Neural cell (in vitro differentiated cells): Measurements from ENCODE around the gene ATP2C2. TPM values are rescaled to one million over a fixed set of nuclear protein-coding genes. Genes with fewer than 3 reads are reported as not detected.

ENCODE experiments used
- H2AFZ ChIP-seq: fragments of 200-600, 300-800 bp; sonication (generic), shearing (Covaris generic); 2 replicates; pipeline ENCODE4 v1.6.0; 2014; ENCODE audit warnings: low read depth, mild to moderate bottlenecking, antibody characterized with exemption, low read length, moderate library complexity
- H3F3A ChIP-seq: fragments of 200-600 bp; shearing (Covaris generic); 2 replicates; pipeline ENCODE4 v1.6.1; 2016; ENCODE audit warnings: mild to moderate bottlenecking, moderate library complexity, mixed read lengths, antibody characterized with exemption, low read length; ENCODE audit not compliant: insufficient read depth, poor library complexity, severe bottlenecking
- H3K27ac ChIP-seq: fragments of 200-600, 300-800 bp; sonication (generic), shearing (Covaris generic); 2 replicates; pipeline ENCODE4 v1.5.1; 2014; ENCODE audit warnings: mild to moderate bottlenecking, low read length, moderate library complexity
- H3K27me3 ChIP-seq: fragments of 300-800, 200-600 bp; sonication (generic), shearing (Covaris generic); 2 replicates; pipeline ENCODE4 v1.6.0; 2014; ENCODE audit warnings: mild to moderate bottlenecking, low read depth, low read length, moderate library complexity; ENCODE audit not compliant: insufficient read depth
- H3K36me3 ChIP-seq: fragments of 300-800, 200-600 bp; sonication (generic), shearing (Covaris generic); 2 replicates; pipeline ENCODE4 v1.5.1; 2014; ENCODE audit warnings: mild to moderate bottlenecking, antibody characterized with exemption, low read length, moderate library complexity; ENCODE audit not compliant: insufficient read depth
- H3K4me2 ChIP-seq: fragments of 300-800, 200-600 bp; sonication (generic), shearing (Covaris generic); 2 replicates; pipeline ENCODE4 v1.6.0; 2014; ENCODE audit warnings: mild to moderate bottlenecking, low read length
- H3K4me3 ChIP-seq: fragments of 300-800, 200-600 bp; sonication (generic), shearing (Covaris generic); 2 replicates; pipeline ENCODE4 v1.5.1; 2014; ENCODE audit warnings: mild to moderate bottlenecking, low read length, moderate library complexity
- H3K79me2 ChIP-seq: fragments of 200-600 bp; shearing (Covaris generic); replicated peaks from 2 replicates; pipeline ENCODE4 v1.6.0; 2014; ENCODE audit warnings: mild to moderate bottlenecking, low read length, moderate library complexity; ENCODE audit not compliant: insufficient read depth
- H3K9ac ChIP-seq: fragments of 300-800, 200-600 bp; sonication (generic), shearing (Covaris generic); 2 replicates; pipeline ENCODE4 v1.6.1; 2016; ENCODE audit warnings: mild to moderate bottlenecking, low read length, mixed read lengths
- H3K9me2 ChIP-seq: fragments of 200-600 bp; shearing (Covaris generic); 2 replicates; pipeline ENCODE4 v1.6.1; 2016; ENCODE audit warnings: mild to moderate bottlenecking, low read length, mixed read lengths; ENCODE audit not compliant: insufficient read depth
- H3K9me3 ChIP-seq: fragments of 200-600, 300-800 bp; sonication (generic), shearing (Covaris generic); 2 replicates; pipeline ENCODE4 v1.6.1; 2016; ENCODE audit warnings: mild to moderate bottlenecking, mixed run types, low read length, moderate library complexity, mixed read lengths
- H4K20me1 ChIP-seq: fragments of 200-600 bp; shearing (Covaris generic); 2 replicates; pipeline ENCODE4 v1.6.1; 2016; ENCODE audit warnings: mild to moderate bottlenecking, mixed run types; ENCODE audit not compliant: insufficient read depth
- CTCF ChIP-seq: fragments of 450-650 bp; IDR thresholded peaks from 2 replicates; pipeline ENCODE4 v1.5.1; 2014; ENCODE audit warnings: antibody characterized with exemption, mild to moderate bottlenecking, moderate library complexity; ENCODE audit not compliant: poor library complexity, severe bottlenecking
- EP300 ChIP-seq: fragments of 450-650 bp; conservative IDR thresholded peaks from 2 replicates; pipeline ENCODE4 v1.6.1; 2014; ENCODE audit warnings: antibody characterized with exemption, mild to moderate bottlenecking, moderate library complexity; ENCODE audit not compliant: poor library complexity, severe bottlenecking
- EZH2 ChIP-seq: fragments of 200-600, 300-800 bp; shearing (Covaris generic), sonication (generic); IDR thresholded peaks from 2 replicates; pipeline ENCODE4 v1.6.1; 2014; ENCODE audit warnings: antibody characterized with exemption, low read length, borderline replicate concordance, mild to moderate bottlenecking; ENCODE audit not compliant: insufficient read depth, poor library complexity, severe bottlenecking
- MXI1 ChIP-seq: fragments of 450-650 bp; conservative IDR thresholded peaks from 2 replicates; pipeline ENCODE4 v1.6.1; 2014; ENCODE audit warnings: antibody characterized with exemption, mild to moderate bottlenecking; ENCODE audit not compliant: poor library complexity, severe bottlenecking
- POLR2AphosphoS5 ChIP-seq: IDR thresholded peaks from 2 replicates; pipeline ENCODE4 v1.6.1; 2012
- RAD21 ChIP-seq: fragments of 450-650 bp; conservative IDR thresholded peaks from 2 replicates; pipeline ENCODE4 v1.6.1; 2014; ENCODE audit warnings: antibody characterized with exemption, mild to moderate bottlenecking, moderate library complexity
- REST ChIP-seq: IDR thresholded peaks from 2 replicates; pipeline ENCODE4 v1.6.1; 2012; ENCODE audit warnings: borderline replicate concordance
- SMC3 ChIP-seq: fragments of 450-650 bp; conservative IDR thresholded peaks from 2 replicates; pipeline ENCODE4 v1.6.1; 2014; ENCODE audit warnings: antibody characterized with exemption, mild to moderate bottlenecking, moderate library complexity; ENCODE audit not compliant: poor library complexity
- TAF1 ChIP-seq: IDR thresholded peaks from 2 replicates; pipeline ENCODE4 v1.6.1; 2012; ENCODE audit warnings: low read depth
- polyA plus RNA-seq: library from polyadenylated mRNA; depleted of rRNA; stranded (reverse); fragments of >200 nt; gene quantifications from 2 replicates; pipeline ENCODE4 v1.2.3, GENCODE V29; 2014

ATP2C2 gene
- polyA plus RNA-seq, 1 donor from 2014 or later = not detected

- Histone ChIP-seq H4K20me1 (no peaks in the 10 kb centered on the region), H3K79me2 (no peaks in the 10 kb centered on the region), H3K9me2 (no peaks in the 10 kb centered on the region), H3K9ac (no peak overlapping the region), H3K36me3 (no peaks in the 10 kb centered on the region), H3K9me3 (no peaks in the 10 kb centered on the region), H3K4me2 (no peak overlapping the region), H3K4me3 (no peak overlapping the region), H3F3A (no peaks in the 10 kb centered on the region), H3K27me3 (no peaks in the 10 kb centered on the region), H2AFZ (no peak overlapping the region), H3K27ac (no peak overlapping the region)
- no peak for TF ChIP-seq MXI1
- TF ChIP-seq EP300 = no peak
- no peak for TF ChIP-seq EZH2
- no peak for TF ChIP-seq REST
- no peak for TF ChIP-seq POLR2AphosphoS5
- TF ChIP-seq TAF1 = no peak
- TF ChIP-seq SMC3 = no peak
- TF ChIP-seq CTCF = no peak
- TF ChIP-seq RAD21 = no peak
Observed at GRCh38 chr16:84485255-84486010, 117.1 kb downstream of the ATP2C2 start.

- H3K9me2 ChIP-seq = no peaks in the 10 kb centered on the region
- no peaks in the 10 kb centered on the region for H4K20me1 ChIP-seq
- no peak overlapping the region for H3K4me2 ChIP-seq
- H3F3A ChIP-seq = no peaks in the 10 kb centered on the region
- H3K9ac ChIP-seq = no peak overlapping the region
- no peaks in the 10 kb centered on the region for H3K79me2 ChIP-seq
- H2AFZ ChIP-seq = no peak overlapping the region
- H3K9me3 ChIP-seq = no peaks in the 10 kb centered on the region
- H3K27ac ChIP-seq = no peak overlapping the region
- no peaks in the 10 kb centered on the region for H3K27me3 ChIP-seq
- H3K4me3 ChIP-seq = no peak overlapping the region
- no peaks in the 10 kb centered on the region for H3K36me3 ChIP-seq
- TF ChIP-seq RAD21 = no peak
Observed at GRCh38 chr16:84486126-84486525, 117.8 kb downstream of the ATP2C2 start.
